ENCODE results near the gene IQSEC1.
"Not testable (repeated sequence)": the region's sequence is repeated elsewhere in the genome, so short reads cannot be mapped to it uniquely, and the experiment has no call there.

Gene IQSEC1

DNA sequence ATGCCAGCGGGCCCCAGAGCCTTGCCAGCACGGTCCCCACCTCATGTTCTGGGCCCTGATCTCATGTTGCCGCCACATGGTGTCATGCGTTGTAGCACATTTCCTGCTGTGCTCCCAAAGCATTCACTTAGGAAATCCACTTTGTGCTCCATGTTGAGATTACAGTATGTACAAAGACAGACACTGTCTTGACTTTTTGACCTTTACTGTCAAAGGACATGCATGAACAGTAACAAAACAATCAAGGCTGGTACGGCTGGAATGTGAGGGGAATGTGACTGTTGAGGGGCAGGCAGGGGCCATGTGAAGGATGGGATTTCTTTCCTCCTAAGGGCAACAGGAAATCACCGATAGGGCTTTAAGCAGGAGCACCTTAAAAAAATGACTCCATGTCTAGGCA lies 178.6 kb downstream of the IQSEC1 start:
- DNase-seq (ENCODE audit: low read depth in 3 of 3) = no peak

DNA sequence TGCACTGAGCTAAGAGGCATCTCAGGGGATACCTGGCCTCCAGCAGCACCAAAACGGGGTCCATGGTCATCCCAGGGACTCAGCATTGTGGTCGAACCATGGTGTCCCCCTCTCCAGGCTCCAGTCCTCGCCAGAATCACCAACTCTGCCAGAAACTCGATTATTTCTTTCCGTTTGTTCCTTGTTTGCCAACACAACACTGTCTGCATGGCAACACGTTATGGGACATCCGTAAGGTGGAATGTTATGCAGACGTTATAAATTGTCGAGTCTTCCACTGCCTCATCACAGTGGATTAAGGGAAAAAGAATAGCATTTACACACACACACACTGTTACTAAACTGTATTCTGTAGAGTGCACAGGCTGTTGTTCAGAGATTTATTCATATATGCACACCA lies 179.4 kb downstream of the IQSEC1 start:
- DNase-seq (ENCODE audit: low read depth in 3 of 3) = no peak

DNA sequence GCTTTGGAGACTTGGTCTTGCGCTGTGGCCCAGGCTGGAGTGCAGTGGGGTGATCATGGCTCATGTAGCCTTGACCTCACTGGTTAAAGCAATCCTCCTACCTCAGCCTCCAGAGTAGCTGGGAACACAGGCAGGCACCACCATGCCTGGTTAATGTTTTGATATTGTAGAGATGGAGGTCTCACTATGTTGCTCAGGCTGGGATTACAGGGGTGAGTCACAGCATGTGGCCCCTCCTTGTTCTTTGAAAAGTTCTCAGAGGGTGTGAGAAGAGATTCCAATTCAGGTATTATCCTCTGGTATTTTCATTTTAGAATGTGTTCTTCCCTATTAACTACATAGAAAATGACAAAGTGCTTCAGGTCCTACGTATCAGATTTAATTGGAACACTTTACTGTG lies 180.0 kb downstream of the IQSEC1 start:
- DNase-seq (ENCODE audit: low read depth in 3 of 3) = no peak

DNA sequence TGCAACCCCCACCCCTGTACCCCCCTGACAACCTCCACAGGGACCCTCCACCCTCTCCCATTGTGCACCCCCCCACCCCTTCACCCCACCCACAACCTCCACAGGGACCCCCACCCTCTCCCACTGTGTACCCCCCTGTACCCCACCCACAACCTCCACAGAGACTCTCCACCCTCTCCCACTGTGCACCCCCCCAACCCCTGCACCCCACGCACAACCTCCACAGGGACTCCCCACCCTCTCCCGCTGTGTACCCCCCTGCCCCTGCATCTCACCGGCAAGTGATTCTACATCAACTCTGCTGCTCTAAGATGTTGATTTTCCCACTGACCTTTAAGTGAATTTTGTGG lies 180.4 kb downstream of the IQSEC1 start:
- no peak for DNase-seq (ENCODE audit: low read depth in 3 of 3)

DNA sequence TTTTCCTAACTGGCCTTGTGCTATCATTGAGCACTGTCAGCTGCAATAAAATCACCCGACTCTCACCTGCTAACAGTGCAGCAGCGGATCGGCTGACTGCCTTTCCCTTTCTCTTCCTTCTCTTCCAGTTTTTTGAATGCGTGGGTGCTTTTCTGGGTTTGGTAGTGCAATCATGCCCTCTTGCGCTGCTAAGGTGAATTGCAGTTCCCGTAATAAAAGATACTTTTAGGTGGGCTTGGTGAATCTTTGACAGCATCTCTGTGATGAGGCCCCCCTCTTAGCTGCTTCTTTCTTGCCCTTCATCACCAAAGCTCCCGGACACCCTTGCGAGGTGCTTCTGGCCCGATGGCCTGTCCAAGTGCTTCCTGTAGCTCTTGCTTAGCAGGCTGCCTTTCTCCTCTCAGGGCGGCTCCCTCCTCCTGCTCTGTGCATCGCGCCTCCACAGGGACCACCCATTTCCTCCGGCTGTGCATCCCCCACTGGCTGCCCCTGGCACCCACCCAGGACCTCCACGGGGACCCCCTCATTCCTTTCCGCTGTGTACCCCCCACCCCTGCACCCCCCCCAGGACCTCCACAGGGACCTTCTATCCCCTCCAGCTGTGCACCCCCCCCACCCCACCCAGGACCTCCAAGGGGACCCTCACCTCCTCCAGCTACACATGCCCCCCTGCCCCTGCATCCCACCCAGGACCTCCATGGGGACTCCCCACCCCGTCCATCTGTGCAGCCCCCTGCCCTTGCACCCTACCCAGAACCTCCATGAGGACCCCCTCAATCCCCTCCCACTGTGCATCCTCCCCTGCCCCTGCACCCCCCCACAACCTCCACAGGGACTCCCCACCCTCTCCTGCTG lies 181.0 kb downstream of the IQSEC1 start:
- DNase-seq (ENCODE audit: low read depth in 3 of 3) = peak in 2 of 3 experiments; percentile 9 to 30

DNA sequence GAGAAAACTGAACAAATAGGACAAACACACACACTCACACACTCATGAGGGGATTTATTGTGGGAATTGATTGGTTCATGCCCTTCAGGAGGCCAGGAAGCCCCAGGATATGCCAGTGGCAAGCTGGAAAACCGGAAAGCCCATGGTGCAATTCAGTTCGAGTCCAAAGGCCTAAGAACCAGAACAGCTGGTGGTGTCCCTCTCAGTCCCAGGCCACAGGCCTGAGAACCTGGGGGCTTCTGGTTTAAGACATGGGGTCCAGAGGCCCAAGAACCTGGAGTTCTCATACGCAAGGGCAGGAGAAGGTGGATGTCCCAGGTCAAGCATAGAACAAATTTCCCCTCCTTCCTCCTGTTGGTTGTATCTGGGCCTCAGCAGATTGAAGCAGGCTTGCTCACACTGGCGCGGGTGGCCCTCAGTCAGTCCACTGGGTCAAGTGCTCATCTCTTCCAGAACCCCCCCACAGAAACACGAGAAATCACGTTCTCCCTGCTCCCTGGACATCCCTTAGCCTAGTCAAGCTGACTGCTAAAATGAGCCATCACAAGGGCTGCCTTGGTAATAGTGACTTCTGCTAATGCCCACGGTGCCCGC lies 181.7 kb downstream of the IQSEC1 start:
- DNase-seq (ENCODE audit: low read depth in 3 of 3) = no peak

DNA sequence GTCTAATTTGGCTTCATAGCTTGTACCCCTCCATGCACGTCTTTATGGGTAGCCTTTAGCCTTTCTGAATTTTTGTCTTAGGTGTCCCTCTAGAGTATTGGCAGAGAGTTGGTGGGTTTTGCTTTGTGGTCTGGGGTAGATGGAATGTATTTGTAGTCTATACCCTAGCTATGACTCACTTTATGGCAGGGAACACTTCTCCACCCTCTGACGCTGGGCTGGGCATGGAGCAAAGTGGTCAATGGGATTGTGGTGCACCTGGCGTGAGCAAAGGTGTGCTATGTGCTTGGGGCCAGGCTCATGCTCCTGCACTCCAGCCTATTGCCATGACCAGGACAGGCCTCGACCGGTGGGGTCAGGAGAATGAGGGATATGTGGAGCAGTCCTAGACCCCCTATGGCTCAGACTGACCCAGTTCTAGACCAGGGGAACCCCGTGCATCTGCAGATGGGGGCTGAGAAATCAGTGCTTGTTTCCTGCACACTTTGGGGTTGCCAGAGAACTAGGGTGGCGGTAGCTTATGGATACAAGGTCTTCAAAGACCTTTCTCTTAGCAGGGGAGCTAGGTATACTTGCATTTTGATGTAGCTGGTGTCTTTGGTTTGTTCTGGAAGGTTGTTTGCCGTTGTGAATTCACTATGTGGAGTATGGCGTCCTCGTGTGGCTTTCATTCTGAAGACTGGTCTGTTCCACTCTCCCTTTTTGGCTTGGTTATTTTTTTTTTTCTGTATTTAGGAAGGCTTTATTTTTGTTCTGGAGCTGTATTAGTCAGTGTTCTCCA lies 182.4 kb downstream of the IQSEC1 start:
- no peak for DNase-seq (ENCODE audit: low read depth in 3 of 3)

DNA sequence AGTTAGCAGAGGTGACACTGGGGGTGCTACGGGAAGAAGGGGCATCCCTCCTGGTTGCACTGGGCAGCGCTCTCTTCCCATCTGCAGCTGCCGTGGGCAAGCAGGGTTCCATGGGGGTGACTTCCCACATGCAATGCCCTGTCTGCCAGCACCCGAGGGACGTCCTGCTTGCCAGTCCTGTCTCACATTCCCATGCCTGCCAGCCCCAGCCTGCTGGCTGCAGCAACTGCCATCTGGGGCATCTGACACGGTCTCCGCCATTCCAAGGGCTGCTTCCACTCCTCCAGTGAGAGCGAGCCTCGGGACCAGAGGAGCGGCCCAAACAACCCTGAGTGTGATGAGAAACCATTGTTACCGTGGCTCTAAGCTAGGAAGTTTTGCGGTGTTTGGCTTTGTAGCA lies 186.5 kb downstream of the IQSEC1 start:
- DNase-seq (ENCODE audit: low read depth in 3 of 3) = no peak

DNA sequence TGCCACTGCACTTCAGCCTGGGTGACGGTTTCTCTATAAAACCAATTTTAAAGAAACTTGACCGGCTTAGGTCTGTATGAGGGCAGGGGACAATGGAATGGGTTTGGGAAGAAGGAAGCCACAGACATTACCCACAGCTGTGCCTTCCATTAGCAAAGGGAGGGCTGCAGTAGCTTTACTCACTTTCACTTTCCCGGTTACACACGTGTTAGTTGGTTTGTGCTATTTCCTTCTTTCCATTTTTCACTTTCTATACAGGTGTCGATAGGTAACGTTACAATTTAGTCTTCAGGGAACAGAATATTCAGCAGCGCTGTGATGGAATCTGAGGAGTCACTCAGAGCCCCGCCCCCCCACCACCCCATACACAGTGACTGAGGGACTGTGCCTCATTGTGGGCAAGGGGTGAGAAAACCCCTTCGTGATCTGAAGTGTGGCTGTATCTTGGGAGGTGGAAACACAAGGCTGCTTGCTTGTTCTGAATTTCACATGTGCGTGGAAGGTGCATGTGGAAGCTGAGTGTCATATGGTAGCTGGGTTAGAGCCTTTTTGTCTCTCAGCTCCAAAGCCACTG lies 187.0 kb downstream of the IQSEC1 start:
- DNase-seq (ENCODE audit: low read depth in 3 of 3) = peak in 1 of 3 experiments; percentile 20

DNA sequence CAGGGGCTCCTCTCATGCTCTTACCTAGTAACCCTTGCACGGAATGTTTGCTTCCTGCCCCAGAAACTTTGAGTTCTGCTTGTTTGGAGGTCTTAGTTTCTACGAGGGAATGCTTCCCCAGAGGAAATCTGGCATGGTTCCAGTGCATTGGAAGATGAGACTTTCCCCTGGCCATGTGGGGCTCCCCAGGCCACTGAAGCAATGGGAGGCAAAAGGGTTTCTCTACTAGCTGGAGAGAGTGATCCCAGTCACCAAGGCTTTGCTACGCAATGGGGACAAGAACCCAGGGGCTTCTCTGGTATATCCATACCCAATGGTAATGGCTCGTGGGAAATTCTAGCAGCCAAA lies 187.7 kb downstream of the IQSEC1 start:
- no peak for DNase-seq (ENCODE audit: low read depth in 3 of 3)

DNA sequence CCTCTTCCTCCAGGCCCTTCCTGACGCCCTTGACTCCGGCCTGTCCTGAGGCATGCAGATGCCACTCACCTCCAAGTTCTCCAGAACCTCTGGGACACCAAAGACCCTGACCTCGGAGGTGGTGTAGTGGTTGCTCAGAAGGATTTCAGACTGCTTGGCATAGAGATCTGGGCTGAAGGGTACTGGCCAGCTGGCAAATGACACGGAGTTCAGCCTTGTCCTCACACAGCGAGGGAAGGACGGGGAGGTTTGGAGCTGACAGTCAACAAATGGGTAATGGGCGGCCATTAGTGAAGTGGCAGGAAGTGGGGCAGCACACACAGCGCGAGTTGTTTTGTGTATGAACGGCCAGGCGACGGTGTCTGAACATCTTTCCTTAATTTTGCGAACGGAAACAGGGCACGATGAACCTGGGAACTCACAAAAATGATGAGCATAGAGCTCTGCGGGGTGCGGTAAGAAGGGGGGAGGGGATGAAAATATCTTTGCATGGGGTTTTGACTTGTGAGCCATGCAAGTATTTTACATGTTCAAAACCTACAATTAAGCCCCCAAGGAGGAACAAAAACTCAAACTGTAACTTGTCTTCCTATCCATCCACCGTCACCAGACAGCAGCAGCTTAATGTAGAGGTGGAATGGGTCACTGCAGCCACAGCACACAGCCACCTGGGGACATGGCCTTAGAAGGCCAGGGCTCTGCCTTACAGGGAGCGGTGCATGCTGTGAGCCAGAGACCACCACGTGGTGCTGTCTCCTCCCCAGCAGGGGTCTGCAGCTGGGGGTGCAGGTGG lies 188.2 kb downstream of the IQSEC1 start:
- DNase-seq (ENCODE audit: low read depth in 3 of 3) = no peak

DNA sequence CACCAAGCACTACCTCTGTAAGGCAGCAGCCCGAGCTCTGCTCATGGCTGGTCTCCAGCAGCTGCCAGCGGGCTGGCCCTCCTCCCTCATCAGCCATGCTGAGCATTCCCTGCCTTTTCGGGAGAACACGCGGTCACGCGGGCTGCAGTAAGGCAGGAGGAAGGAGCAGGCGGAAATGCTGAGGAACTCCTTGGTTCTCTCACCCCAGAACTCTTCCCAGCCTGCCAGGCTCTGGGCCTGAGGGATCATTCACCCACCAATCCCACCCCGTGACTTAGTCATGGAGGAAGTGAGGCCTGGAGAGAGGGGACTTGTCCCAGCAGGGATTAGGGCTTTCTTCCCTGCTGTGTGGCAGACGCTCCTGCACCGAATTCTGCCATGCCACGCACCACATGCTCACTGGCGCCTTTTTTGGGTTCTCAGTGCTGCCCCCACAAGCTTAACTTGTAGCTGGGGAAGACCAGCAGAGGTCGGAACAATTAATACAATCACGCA lies 189.0 kb downstream of the IQSEC1 start:
- no peak for DNase-seq (ENCODE audit: low read depth in 3 of 3)

DNA sequence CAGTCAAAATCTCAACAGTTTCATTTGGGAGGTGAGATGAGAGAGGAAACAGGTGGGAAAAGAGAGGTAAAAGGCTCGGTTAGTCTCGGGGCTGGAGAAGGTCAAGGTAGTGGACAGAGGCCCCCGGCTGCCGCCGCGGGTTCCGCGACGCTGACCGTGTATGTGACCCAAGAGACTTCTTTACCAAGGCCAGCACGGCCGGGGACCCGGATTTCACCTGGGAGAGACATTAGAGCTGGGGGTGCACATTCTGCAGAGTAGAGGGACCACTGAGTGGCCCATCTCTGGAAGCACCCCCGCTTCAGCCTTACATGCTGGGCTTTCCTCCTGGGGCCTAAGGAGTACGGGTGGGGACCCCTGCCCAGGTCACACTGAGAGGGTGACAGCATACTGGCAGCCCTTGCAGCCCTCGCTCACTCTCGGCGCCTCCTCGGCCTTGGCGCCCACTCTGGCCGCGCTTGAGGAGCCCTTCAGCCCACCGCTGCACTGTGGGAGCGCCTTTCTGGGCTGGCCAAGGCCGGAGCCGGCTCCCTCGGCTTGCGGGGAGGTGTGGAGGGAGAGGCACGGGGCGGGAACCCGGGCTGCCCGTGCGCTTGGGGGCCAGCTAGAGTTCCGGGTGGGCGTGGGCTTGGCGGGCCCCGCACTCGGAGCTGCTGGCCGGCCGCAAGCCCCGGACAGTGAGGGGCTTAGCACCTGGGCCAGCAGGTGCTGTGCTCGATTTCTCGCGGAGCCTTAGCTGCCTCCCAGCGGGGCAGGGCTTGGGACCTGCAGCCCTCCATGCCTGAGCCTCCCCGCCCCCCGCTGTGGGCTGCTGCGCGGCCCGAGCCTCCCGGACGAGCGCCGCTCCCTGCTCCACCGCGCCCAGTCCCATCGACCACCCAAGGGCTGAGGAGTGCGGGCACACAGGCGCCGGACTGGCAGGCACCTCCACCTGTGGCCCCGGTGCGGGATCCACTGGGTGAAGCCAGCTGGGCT lies 190.6 kb downstream of the IQSEC1 start:
- DNase-seq (ENCODE audit: low read depth in 3 of 3) = no peak

DNA sequence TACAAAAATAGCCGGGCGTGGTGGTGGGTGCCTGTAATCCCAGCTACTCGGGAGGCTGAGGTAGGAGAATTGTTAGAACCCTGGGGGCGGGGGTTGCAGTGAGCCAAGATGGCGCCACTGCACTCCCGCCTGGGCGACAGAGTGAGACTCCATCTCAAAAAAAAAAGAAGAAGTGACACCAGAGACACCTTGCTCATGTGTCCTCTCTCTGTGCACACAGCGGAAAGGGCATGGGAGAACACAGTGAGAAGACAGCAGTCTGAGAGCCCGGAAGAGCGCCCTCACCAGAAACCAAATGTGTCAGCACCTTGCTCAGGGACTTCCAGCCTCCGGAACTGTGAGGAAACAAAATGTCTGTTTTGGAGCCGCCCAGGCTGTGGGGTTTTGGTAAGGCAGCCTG lies 191.4 kb downstream of the IQSEC1 start:
- not testable (repeated sequence) for DNase-seq (ENCODE audit: low read depth in 3 of 3)

DNA sequence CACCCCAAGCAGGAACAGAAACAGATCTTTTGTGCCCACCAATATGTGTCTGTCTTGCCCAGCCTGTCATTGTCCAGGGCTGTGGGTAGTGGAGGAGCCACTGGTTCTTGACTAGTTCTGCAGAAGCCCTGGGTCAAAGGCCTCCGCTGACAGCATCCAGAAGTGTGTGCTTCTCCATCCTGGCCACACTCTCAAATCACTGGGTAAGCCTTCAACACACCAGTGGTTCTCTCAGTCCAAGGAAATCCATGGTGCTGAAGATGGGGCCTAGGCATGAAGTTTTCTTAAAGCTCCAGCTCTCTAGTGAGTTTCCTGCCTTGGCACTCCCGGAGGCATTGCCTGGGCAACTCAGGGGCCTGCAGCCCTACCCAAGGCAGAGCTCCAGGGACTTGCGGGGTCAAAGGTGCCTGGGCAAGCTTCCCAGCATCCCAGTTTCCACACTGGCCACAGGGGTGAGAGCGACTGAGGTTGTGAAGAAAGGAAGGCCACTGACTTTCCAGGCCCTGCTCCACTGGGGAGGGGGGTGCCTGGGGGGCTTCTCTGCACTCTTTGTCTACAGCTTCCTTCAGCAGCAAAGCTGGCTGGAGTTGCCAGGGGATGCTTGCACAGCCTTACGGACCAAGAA lies 193.9 kb downstream of the IQSEC1 start:
- DNase-seq (ENCODE audit: low read depth in 3 of 3) = no peak

DNA sequence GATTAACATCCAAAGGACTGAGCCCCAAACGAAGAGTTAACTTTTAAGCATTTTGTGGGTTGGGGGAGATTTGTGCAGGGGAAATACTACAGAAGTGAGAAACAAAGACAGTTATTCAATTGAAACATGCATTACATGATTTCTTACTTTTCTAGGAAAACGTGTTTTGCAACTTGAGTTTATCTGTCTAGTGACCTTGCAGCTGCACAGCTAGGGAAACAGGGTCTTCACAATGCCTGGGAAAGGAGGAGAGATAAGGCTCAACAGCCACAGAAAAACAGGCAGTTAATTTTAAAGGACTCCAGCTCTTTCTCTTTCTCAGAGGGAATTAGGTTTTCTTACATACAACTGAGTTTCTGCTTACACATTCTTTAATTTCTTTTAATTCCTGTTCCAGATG lies 194.5 kb downstream of the IQSEC1 start:
- DNase-seq (ENCODE audit: low read depth in 3 of 3) = not testable (repeated sequence)

DNA sequence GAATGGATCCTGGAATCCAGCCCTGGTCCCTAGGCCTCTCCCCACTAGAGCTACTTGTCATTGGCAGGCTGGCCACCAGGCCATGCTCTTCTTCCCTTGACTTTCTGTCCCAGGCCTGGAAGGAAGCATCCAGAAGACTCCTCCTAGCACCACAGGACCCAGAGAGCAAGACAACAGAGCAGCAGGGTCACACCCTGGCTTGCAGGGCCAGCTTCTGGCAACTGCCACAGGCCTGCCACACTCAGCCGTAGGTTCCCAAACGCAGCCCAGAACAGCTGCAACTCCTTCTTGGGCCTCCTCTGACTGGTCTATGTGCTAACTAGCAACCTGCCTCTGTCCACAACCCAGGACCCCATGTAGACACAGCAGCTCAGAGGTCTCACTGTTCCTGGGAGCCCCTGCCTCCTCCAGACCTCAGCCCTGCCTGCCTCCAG lies 195.1 kb downstream of the IQSEC1 start:
- no peak for DNase-seq (ENCODE audit: low read depth in 3 of 3)

DNA sequence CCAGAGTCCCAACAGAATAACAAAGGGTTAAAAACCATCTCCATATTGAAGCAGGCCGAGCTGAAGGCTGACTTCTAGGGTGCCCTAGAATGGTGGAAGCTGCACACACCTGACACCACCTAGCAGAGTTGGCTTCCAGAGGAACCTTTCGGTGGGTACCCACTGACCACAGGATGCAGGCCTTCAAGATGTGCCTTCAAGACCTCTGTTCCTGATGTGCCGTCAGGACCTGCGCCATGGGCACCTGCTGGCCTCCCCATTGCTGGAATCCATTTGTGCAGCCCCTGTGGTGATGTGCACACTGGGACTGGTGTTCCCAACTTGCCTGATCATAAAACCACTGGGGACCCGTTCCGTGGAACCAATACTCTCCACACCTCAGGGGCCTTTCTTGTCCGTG lies 196.2 kb downstream of the IQSEC1 start:
- no peak for DNase-seq (ENCODE audit: low read depth in 3 of 3)

DNA sequence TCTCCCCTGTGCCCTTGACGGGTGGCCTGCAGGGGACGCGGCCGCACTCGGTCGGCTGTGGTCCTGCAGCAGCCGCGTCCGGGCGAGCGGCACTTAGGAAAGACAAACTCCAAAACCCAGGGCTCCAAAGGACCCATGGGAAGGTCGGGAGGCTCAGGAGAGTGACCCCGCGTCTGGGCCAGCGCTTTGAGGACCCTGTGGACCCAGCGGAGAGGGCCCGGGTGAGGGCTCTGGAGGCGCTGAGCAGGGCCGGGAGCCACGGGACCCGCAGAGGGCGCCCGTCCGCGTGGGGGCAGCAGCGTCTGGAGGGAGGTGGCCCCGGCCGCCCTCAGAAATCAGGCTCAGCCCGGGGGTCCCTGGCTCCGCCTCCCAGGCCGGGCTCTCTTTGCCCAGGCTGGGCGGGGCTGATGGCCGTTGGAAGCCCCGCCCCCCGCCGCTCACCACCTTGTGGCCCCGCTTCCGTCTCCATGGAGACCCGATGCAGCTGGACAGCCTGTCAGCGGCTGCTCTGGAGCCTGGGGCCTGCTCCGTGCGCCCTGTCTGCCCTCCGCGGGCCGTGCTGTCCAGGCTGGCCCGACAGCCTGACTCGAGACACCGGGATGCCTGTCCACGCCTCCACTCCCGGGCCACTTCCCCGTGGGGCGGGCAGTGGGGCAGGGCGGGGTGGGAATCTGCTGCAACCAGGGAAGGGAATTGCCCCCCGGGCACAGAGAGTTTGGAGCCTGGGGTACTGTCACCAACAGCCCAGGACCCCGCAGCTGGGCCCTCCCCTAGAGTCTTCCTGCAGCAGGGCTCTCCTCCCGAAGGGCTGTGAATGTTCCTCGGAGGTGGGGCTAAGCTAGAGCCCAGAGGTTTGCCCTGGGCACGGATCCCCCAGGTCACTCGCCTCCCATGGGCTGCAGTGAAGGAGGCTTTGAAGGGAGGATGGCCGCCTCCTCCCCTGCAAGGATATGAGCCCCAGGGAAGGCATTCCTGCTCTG lies 197.1 kb downstream of the IQSEC1 start:
- DNase-seq (ENCODE audit: low read depth in 3 of 3) = no peak
